Measurements from ENCODE around the gene IL12RB1. TPM values are rescaled to one million over a fixed set of nuclear protein-coding genes. Genes with fewer than 3 reads are reported as not detected.

Gene IL12RB1
- total RNA-seq, 1 experiment from 2014 or later, result not detected

- POLR2A ChIA-PET, result interaction anchor here (0.9 kb wide), 1 partner anchor 32 kb away, joined by 3 read pairs; no protein-coding TSS in a partner anchor
- H3K9me3 Mint-ChIP-seq (ENCODE audit: unreplicated experiment), result no peaks in the 10 kb centered on the region
- peak overlapping the region; percentile 14 for H3K27ac Mint-ChIP-seq (ENCODE audit: low read depth, unreplicated experiment)
Observed at GRCh38 chr19:18053576-18054219, 33.0 kb downstream of the IL12RB1 start.

GRCh38 chr19:18051887-18052286, 34.8 kb downstream of the IL12RB1 start:
- Mint-ChIP-seq H3K9me3 (ENCODE audit: unreplicated experiment) (no peaks in the 10 kb centered on the region), H3K27ac (ENCODE audit: low read depth, unreplicated experiment) (no peak overlapping the region), H3K4me1 (ENCODE audit: insufficient read depth, unreplicated experiment) (peaks cover 17% of the 10 kb centered on the region), H3K36me3 (ENCODE audit: insufficient read depth, unreplicated experiment) (no peaks in the 10 kb centered on the region), H3K4me3 (ENCODE audit: unreplicated experiment) (no peak overlapping the region), H3K27me3 (ENCODE audit: insufficient read depth, unreplicated experiment) (no peaks in the 10 kb centered on the region)
- POLR2A ChIA-PET, result no interaction called here
- BruUV-seq (replicated peaks), result no TSS peak
- CTCF ChIA-PET, result no interaction called here
- intact Hi-C loops (cut with micrococcal nuclease), result no loop called here
- no peak for DNase-seq (ENCODE audit: unreplicated experiment)
- no peak for TF ChIP-seq CTCF (IDR thresholded peaks at IDR 0.05; ENCODE audit: unreplicated experiment)

More at GRCh38 chr19:18053576-18054219, 33.0 kb downstream of the IL12RB1 start:
- Mint-ChIP-seq H3K4me3 (ENCODE audit: unreplicated experiment) (no peak overlapping the region), H3K27me3 (ENCODE audit: insufficient read depth, unreplicated experiment) (no peaks in the 10 kb centered on the region), H3K36me3 (ENCODE audit: insufficient read depth, unreplicated experiment) (no peaks in the 10 kb centered on the region), H3K4me1 (ENCODE audit: insufficient read depth, unreplicated experiment) (peaks cover 17% of the 10 kb centered on the region)
- intact Hi-C loops (cut with micrococcal nuclease), result no loop called here
- TF ChIP-seq CTCF (IDR thresholded peaks at IDR 0.05; ENCODE audit: unreplicated experiment), result no peak
- CTCF ChIA-PET, result no interaction called here
- DNase-seq (ENCODE audit: unreplicated experiment), result no peak
- BruUV-seq (replicated peaks), result no TSS peak

GRCh38 chr19:18049385-18049784, 37.3 kb downstream of the IL12RB1 start:
- H3K36me3 Mint-ChIP-seq (ENCODE audit: insufficient read depth, unreplicated experiment), result no peaks in the 10 kb centered on the region
- DNase-seq (ENCODE audit: unreplicated experiment), result no peak
- no peak overlapping the region for H3K4me3 Mint-ChIP-seq (ENCODE audit: unreplicated experiment)
- H3K4me1 Mint-ChIP-seq (ENCODE audit: insufficient read depth, unreplicated experiment), result peaks cover 26% of the 10 kb centered on the region
- intact Hi-C loops (cut with micrococcal nuclease), result no loop called here
- no peaks in the 10 kb centered on the region for H3K9me3 Mint-ChIP-seq (ENCODE audit: unreplicated experiment)
- ChIA-PET POLR2A (no interaction called here), CTCF (interaction anchor here (0.6 to 1.3 kb wide), 2 partner anchors 8 to 113 kb away, joined by 3 to 4 read pairs; no protein-coding TSS in a partner anchor)
- no peak overlapping the region for H3K27ac Mint-ChIP-seq (ENCODE audit: low read depth, unreplicated experiment)
- TF ChIP-seq CTCF (IDR thresholded peaks at IDR 0.05; ENCODE audit: unreplicated experiment), result no peak
- BruUV-seq (replicated peaks), result no TSS peak
- no peaks in the 10 kb centered on the region for H3K27me3 Mint-ChIP-seq (ENCODE audit: insufficient read depth, unreplicated experiment)

- BruUV-seq (replicated peaks), result no TSS peak
- Mint-ChIP-seq H3K4me3 (ENCODE audit: unreplicated experiment) (no peak overlapping the region), H3K36me3 (ENCODE audit: insufficient read depth, unreplicated experiment) (no peaks in the 10 kb centered on the region), H3K27ac (ENCODE audit: low read depth, unreplicated experiment) (peak overlapping the region; percentile 8), H3K9me3 (ENCODE audit: unreplicated experiment) (no peaks in the 10 kb centered on the region), H3K4me1 (ENCODE audit: insufficient read depth, unreplicated experiment) (peaks cover 20% of the 10 kb centered on the region), H3K27me3 (ENCODE audit: insufficient read depth, unreplicated experiment) (no peaks in the 10 kb centered on the region)
- intact Hi-C loops (cut with micrococcal nuclease), result no loop called here
- DNase-seq (ENCODE audit: unreplicated experiment), result peak; percentile 91
- TF ChIP-seq CTCF (IDR thresholded peaks at IDR 0.05; ENCODE audit: unreplicated experiment), result no peak
- CTCF ChIA-PET, result interaction anchor here (0.9 to 2.0 kb wide), 2 partner anchors 30 to 39 kb away, joined by 3 to 6 read pairs; no protein-coding TSS in a partner anchor
- POLR2A ChIA-PET, result no interaction called here
Observed at GRCh38 chr19:18046059-18046718, 40.5 kb downstream of the IL12RB1 start.
